Thoracic aorta (tissue), 2 donors: Measurements from ENCODE around the gene GATA5. TPM values are rescaled to one million over a fixed set of nuclear protein-coding genes. Genes with fewer than 3 reads are reported as not detected.

Experiments used
- ATAC-seq: fragments of 150-250 bp; one replicate; pipeline ENCODE4 v1.8.0; 2017; ENCODE audit warnings: low read depth; ENCODE audit not compliant: insufficient number of reproducible peaks, low FRiP score
- DNase-seq: peaks from one replicate; pipeline ENCODE4 v3.0.0-alpha.2; 2020; ENCODE audit warnings: low spot score
- H3K27ac ChIP-seq, 2 donors: fragments of 200-600 bp; sonication (generic); 1 replicate in 1 of 2; 2 replicates in 1 of 2; pipeline ENCODE4 v1.5.1; 2016; ENCODE audit warnings: mild to moderate bottlenecking in 2 of 2, moderate library complexity in 2 of 2
- H3K27me3 ChIP-seq: fragments of 200-600 bp; sonication (generic); replicated peaks from 2 replicates; pipeline ENCODE4 v1.6.0; 2016; ENCODE audit warnings: mild to moderate bottlenecking; ENCODE audit not compliant: insufficient read depth
- H3K36me3 ChIP-seq: fragments of 200-600 bp; sonication (generic); one replicate; pipeline ENCODE4 v1.5.1; 2016
- H3K4me1 ChIP-seq, 2 donors: fragments of 200-600 bp; sonication (generic); 1 replicate in 1 of 2; 2 replicates in 1 of 2; pipeline versions ENCODE4 v1.5.1 to v1.6.0; 2016; ENCODE audit warnings: low read depth in 2 of 2, mild to moderate bottlenecking in 1 of 2; ENCODE audit not compliant: control insufficient read depth in 1 of 2
- H3K4me3 ChIP-seq: fragments of 200-600 bp; sonication (generic); 2 replicates; pipeline ENCODE4 v1.5.1; 2016; ENCODE audit warnings: mild to moderate bottlenecking
- H3K9me3 ChIP-seq: fragments of 200-600 bp; sonication (generic); 2 replicates; pipeline ENCODE4 v1.5.1; 2016
- CTCF ChIP-seq: fragments of 200-600 bp; sonication (generic); IDR thresholded peaks from one replicate; pipeline ENCODE4 v1.5.1; 2019; ENCODE audit warnings: antibody characterized with exemption
- total RNA-seq, 2 donors: library from RNA; depleted of rRNA; stranded (reverse); fragments of >200 nt; gene quantifications; one replicate each; pipeline versions ENCODE4 v1.1.0 to v1.2.3, GENCODE V29; 2016

GATA5 gene
- total RNA-seq, 2 donors from 2014 or later: 0.27 TPM; not detected in 1

DNA sequence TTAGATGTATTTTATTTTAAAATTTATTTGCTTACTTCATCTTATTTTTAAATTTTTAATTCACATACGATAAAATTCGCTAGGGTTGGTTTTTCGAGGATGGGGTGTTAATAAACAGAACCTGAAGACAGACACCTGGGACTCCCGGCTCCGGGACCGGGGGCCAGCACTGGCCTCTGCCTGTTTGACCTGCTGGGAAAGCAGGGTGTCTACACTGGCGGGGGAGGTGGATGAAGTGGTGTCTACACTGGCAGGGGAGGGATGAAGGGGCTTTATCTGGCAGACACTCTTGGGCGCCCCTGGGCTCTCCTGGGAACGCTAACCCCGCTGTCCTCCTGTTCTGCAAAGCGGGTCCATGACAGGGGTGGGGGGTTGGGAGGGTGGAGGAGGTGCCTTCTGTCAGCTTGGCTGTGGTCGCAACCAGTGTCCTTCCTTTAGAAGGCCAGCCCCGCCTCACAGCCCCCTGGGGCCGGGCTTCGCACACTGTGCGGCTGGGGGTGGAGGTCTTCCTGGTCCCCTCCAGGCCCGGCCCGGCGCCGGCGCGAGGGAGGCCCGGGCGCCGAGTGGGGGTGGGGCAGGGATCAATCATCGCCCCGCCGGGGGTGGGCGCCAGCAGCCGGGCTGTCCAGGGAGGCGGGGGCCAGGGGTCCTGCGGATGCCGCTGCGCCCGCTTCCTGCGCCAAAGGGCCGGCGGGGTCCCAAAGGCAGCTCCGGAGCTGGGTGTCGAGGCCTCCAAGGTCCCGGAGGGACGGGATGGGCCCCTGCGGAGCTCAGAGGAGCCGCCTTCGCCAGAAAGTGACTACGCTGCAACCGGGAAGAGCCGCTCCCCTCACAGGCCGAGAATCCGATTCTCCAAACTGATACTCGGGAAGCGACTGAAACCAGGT is 1.8 kb downstream of the GATA5 start:
- Histone ChIP-seq H3K27me3 (peaks cover 8% of the 10 kb centered on the region), H3K9me3 (no peaks in the 10 kb centered on the region), H3K4me3 (no peak overlapping the region), H3K27ac (no peak overlapping the region), H3K36me3 (no peaks in the 10 kb centered on the region), H3K4me1 (peaks cover 0 to 16% of the 10 kb centered on the region in 2 donors)
- TF ChIP-seq CTCF: no peak
- ATAC-seq (no peak), DNase-seq (no peak)

- Histone ChIP-seq H3K4me3 (no peak overlapping the region), H3K27ac (no peak overlapping the region), H3K4me1 (peaks cover 0 to 16% of the 10 kb centered on the region in 2 donors), H3K9me3 (no peaks in the 10 kb centered on the region), H3K36me3 (no peaks in the 10 kb centered on the region), H3K27me3 (peaks cover 8% of the 10 kb centered on the region)
- ATAC-seq: no peak
- TF ChIP-seq CTCF: no peak
- DNase-seq: no peak
Measured at GRCh38 chr20:62472941-62473585, 2.7 kb downstream of the GATA5 start.

- no peak overlapping the region for H3K4me3 ChIP-seq
- TF ChIP-seq CTCF: no peak
- H3K36me3 ChIP-seq: no peaks in the 10 kb centered on the region
- peaks cover 0 to 16% of the 10 kb centered on the region in 2 donors for H3K4me1 ChIP-seq
- H3K9me3 ChIP-seq: no peaks in the 10 kb centered on the region
- H3K27me3 ChIP-seq: peaks cover 8% of the 10 kb centered on the region
- DNase-seq (no peak), ATAC-seq (no peak)
- H3K27ac ChIP-seq: no peak overlapping the region
Measured at GRCh38 chr20:62472138-62472940, 3.5 kb downstream of the GATA5 start.

GRCh38 chr20:62470459-62470858 is 5.3 kb downstream of the GATA5 start:
- H3K27ac ChIP-seq: no peak overlapping the region
- TF ChIP-seq CTCF: no peak
- peaks cover 8% of the 10 kb centered on the region for H3K27me3 ChIP-seq
- no peak for ATAC-seq
- H3K4me3 ChIP-seq: no peak overlapping the region
- no peak for DNase-seq
- H3K4me1 ChIP-seq: peaks cover 0 to 5% of the 10 kb centered on the region in 2 donors
- no peaks in the 10 kb centered on the region for H3K36me3 ChIP-seq
- H3K9me3 ChIP-seq: no peaks in the 10 kb centered on the region

- no peak for TF ChIP-seq CTCF
- Histone ChIP-seq H3K27ac (no peak overlapping the region), H3K9me3 (no peaks in the 10 kb centered on the region), H3K4me1 (peaks cover 0 to under 1% of the 10 kb centered on the region in 2 donors), H3K4me3 (no peak overlapping the region), H3K27me3 (peaks cover 7% of the 10 kb centered on the region), H3K36me3 (no peaks in the 10 kb centered on the region)
- no peak for ATAC-seq
- DNase-seq: no peak
Measured at GRCh38 chr20:62470001-62470400, 5.8 kb downstream of the GATA5 start.
